GM12891 (cell line): ENCODE results near the gene GTPBP1.

Experiments
- POLR2AphosphoS5 ChIP-seq: IDR thresholded peaks from 2 replicates; pipeline ENCODE4 v1.6.1; 2011; ENCODE audit warnings: low read depth, low read length, control low read depth
- POU2F2 ChIP-seq: IDR thresholded peaks from 2 replicates; pipeline ENCODE4 v1.6.1; 2011; ENCODE audit warnings: low read depth, mild to moderate bottlenecking, control low read depth, low read length, moderate library complexity

DNA sequence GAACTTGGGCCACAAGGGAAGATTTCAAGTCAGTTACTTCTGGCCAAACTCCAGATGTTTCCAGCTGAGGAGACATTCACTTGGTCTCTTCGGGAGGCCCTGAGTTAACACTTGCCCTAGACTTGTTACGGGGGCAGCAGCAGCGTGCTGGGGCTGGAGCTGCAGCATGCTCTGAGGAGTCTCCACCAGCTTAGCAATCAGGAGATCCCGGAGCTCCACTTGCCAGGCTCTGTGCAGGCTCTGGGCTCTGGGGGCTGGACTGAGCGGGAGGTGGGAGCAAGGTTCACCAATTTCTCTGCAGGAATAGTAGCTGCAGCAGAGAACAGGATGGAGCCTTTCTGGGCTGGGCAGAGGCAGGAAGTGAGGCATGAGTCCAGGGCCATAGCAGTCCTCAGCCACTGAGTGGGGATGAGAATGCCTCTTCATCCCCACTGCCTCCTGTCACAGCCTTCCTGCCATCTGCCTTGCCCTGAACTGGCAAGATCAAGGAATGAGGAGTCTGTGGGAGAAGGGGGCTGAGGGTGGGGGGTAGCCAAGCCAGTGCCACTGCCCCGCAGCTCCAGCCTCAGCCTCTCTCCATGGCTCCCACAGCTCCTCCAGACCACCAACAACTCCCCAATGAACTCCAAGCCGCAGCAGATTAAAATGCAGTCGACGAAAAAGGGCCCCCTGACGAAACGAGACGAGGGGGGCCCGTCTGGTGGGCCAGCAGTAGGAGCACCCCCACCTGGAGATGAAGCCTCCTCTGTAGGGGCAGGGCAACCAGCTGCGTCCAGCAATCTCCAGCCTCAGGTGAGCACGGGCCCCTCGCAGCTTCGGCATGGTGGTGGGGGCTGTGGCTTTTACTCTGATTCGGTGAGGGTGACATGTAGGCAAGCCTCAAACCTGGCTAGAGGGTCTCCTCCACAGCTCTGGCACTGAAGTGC lies 23.4 kb downstream of the GTPBP1 start:
- no peak for TF ChIP-seq POU2F2
- TF ChIP-seq POLR2AphosphoS5 = no peak
